Activated CD8-positive, alpha-beta memory T cell treated with anti-CD3 and anti-CD28 coated beads, Interleukin-2, amount 50 U/mL, for 1 hour (primary cell): ENCODE results near the gene HEATR3.

Experiments used
- DNase-seq: peaks from one replicate; pipeline ENCODE4 v3.0.0-alpha.2; 2020; ENCODE audit errors: extremely low read depth

HEATR3 gene

DNA sequence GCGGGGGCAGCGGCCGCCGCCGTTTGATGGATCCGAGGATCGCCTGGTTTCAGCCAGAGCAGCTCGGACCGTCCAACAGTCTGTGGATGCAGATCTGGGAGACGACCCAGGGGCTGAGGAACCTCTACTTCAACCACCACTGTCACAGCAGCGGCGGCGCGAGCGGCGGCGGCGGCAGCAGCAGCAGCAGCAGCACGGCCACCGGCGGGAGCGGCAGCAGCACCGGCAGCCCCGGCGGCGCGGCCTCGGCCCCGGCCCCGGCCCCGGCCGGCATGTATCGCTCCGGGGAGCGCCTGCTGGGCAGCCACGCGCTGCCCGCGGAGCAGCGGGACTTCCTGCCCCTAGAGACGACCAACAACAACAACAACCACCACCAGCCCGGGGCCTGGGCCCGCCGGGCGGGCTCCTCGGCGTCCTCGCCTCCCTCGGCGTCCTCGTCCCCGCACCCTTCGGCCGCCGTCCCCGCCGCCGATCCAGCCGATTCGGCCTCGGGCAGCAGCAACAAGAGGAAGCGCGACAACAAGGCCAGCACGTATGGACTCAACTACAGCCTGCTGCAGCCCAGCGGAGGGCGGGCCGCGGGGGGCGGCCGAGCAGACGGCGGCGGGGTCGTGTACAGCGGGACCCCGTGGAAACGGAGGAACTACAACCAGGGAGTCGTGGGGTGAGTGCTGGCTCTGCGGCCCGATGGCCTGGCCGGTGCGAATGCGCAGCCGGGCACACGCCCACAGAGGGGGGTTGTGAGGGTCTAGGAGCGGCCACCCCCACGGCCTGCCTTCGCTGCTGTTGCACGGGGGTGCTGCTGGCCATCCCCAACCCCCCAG, 88.0 kb downstream of the HEATR3 start:
- DNase-seq, result no peak

DNA sequence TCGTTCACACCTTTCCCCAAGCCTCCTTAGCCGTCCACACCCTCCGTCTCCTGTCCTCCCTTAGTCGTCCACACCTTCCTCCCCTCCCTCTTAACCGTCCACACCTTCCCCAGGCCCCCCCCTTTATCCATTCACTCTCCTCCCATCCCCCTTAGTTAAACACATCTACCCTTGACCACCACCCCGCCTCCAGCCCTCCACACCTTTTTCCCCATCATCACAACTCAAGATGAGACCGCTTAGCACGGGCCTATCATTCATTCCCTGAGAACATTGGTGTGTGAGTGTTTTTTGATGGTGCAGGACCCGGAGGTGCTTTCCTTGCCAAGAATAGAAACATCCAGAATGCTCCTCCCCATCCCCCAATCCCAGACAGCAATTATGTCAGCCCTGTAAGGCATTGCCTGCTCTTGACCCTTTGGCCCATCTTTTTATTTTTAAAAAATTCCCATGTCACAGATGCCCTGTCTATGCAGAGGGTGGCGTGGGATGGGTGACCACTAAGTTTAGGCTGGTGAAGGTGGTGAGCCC, 88.7 kb downstream of the HEATR3 start:
- DNase-seq, result no peak

DNA sequence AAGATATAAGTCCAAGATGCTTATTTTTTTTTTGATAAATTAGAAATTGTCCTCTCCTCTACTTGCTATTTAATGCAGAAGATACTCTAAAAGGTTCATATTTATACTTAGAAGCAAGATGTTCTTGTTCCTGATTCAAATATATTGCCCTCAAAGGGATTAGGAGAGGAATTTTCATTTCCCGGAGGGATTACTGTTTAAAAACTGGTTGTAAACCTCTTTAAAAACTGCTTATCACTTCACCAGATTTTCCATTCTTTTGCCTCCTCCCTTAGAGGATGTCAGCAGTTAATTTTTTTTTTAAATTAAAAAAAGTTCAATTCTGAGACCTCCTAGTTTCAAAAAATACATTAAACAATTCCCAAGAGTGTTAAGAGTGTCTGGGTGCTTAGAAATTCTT, 90.2 kb downstream of the HEATR3 start:
- DNase-seq, result no peak
